Left ventricle myocardium inferior (tissue), 1 donor: ENCODE measurements around the gene PPME1. TPM values are rescaled to one million over a fixed set of nuclear protein-coding genes. Genes with fewer than 3 reads are reported as not detected.
"Not testable (repeated sequence)": the region's sequence is repeated elsewhere in the genome, so short reads cannot be mapped to it uniquely, and the experiment has no call there.

Experiments
- DNase-seq: peaks from one replicate; pipeline ENCODE4 v3.0.0-alpha.2; 2020
- H3K27ac ChIP-seq: fragments of 200-600 bp; replicated peaks from 2 replicates; pipeline ENCODE4 v1.8.0; 2021
- H3K27me3 ChIP-seq: fragments of 200-600 bp; 2 replicates; pipeline ENCODE4 v1.8.0; 2021; ENCODE audit warnings: low read depth
- H3K36me3 ChIP-seq: fragments of 200-600 bp; 2 replicates; pipeline ENCODE4 v1.8.0; 2021
- H3K4me1 ChIP-seq: fragments of 200-600 bp; 2 replicates; pipeline ENCODE4 v1.8.0; 2021
- H3K4me3 ChIP-seq: fragments of 200-600 bp; 2 replicates; pipeline ENCODE4 v1.8.0; 2021; ENCODE audit warnings: mild to moderate bottlenecking, moderate library complexity
- H3K9me3 ChIP-seq: fragments of 200-600 bp; replicated peaks from 2 replicates; pipeline ENCODE4 v1.8.0; 2021
- intact Hi-C: fragments of 100-400 bp; cut with micrococcal nuclease; formaldehyde crosslinking; loops from one replicate; pipeline ENCODE4 v1.11.0; 2022
- total RNA-seq: library from RNA; stranded (reverse); fragmentation: NEBNext Ultra II Directional; extraction: Animal tissue kit (Norgen Biotek cat#: 25700); gene quantifications from one replicate; pipeline ENCODE4 v1.2.1, GENCODE V29; 2021
- TF ChIP-seq, protein P1 (sequence below): fragments of 200-600 bp; IDR thresholded peaks from 2 replicates; pipeline ENCODE4 v1.8.0; 2021; ENCODE audit warnings: antibody characterized with exemption, mild to moderate bottlenecking, borderline replicate concordance
- donor health status: DM: no; HTN: yes; CAD: no; lungs with severe emphysema.

Gene PPME1
- total RNA-seq, 1 donor from 2014 or later, result 29.7 TPM

GRCh38 chr11:74139151-74139918 is 31.8 kb upstream of the PPME1 start:
- intact Hi-C loops, result no loop called here
- Histone ChIP-seq H3K9me3 (no peaks in the 10 kb centered on the region), H3K27ac (peak overlapping the region; percentile 70), H3K4me1 (peaks cover 29% of the 10 kb centered on the region), H3K4me3 (no peak overlapping the region), H3K36me3 (peaks cover 16% of the 10 kb centered on the region), H3K27me3 (no peaks in the 10 kb centered on the region)
- DNase-seq, result no peak
- TF ChIP-seq, protein P1, sequence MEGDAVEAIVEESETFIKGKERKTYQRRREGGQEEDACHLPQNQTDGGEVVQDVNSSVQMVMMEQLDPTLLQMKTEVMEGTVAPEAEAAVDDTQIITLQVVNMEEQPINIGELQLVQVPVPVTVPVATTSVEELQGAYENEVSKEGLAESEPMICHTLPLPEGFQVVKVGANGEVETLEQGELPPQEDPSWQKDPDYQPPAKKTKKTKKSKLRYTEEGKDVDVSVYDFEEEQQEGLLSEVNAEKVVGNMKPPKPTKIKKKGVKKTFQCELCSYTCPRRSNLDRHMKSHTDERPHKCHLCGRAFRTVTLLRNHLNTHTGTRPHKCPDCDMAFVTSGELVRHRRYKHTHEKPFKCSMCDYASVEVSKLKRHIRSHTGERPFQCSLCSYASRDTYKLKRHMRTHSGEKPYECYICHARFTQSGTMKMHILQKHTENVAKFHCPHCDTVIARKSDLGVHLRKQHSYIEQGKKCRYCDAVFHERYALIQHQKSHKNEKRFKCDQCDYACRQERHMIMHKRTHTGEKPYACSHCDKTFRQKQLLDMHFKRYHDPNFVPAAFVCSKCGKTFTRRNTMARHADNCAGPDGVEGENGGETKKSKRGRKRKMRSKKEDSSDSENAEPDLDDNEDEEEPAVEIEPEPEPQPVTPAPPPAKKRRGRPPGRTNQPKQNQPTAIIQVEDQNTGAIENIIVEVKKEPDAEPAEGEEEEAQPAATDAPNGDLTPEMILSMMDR, result no peak

DNA sequence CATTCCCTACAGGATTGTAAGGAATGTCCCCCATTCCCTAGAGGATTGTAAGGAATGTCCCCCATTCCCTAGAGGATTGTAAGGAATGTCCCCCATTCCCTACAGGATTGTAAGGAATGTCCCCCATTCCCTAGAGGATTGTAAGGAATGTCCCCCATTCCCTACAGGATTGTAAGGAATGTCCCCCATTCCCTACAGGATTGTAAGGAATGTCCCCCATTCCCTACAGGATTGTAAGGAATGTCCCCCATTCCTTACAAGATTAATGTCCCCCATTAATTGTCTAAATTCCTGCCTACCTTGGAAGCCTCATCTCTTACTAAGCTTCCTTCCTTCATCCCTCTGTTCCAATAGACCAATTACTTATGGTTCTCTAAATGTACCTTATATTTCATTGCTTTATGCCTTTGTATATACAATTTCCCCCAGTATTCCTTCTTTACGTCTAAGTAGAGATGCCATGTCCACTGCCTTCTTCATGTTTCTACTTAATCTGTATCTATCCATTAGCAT is 31.1 kb upstream of the PPME1 start:
- Histone ChIP-seq H3K27ac (peak overlapping the region; percentile 70), H3K36me3 (peaks cover 20% of the 10 kb centered on the region), H3K4me1 (peaks cover 29% of the 10 kb centered on the region)
- H3K4me3 ChIP-seq, DNase-seq, intact Hi-C loops, H3K9me3 ChIP-seq, H3K27me3 ChIP-seq: not testable (repeated sequence)

DNA sequence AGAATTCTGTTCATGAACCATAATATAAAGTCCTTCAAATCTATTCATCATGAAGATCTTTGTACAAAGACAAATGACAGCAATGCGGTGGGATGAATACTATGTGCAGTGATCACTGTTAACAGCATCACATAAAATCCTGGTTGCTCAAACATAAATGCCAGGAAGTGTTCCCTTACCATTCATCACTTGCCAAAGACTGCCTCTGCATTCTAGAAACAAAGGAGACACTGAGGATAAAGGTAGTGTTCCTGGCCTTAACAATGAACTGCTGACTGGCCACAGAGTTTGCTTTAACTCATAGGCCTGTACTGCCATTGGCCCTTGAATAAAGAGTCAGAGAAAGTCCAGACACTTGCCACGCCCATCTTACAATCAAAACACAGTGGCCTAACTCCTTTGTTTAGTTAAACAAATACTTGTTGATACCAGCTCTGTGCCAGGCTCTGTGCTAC is 29.8 kb upstream of the PPME1 start:
- H3K4me3 ChIP-seq, result no peak overlapping the region
- H3K4me1 ChIP-seq, result peaks cover 29% of the 10 kb centered on the region
- no peak overlapping the region for H3K27ac ChIP-seq
- no peaks in the 10 kb centered on the region for H3K27me3 ChIP-seq
- no peak for DNase-seq
- no peaks in the 10 kb centered on the region for H3K9me3 ChIP-seq
- intact Hi-C loops, result no loop called here
- H3K36me3 ChIP-seq, result peaks cover 11% of the 10 kb centered on the region
- TF ChIP-seq, protein P1, result no peak

GRCh38 chr11:74141908-74142307 is 29.2 kb upstream of the PPME1 start:
- H3K36me3 ChIP-seq, result peaks cover 7% of the 10 kb centered on the region
- H3K27me3 ChIP-seq, result no peaks in the 10 kb centered on the region
- peaks cover 29% of the 10 kb centered on the region for H3K4me1 ChIP-seq
- intact Hi-C loops, result no loop called here
- H3K4me3 ChIP-seq, result no peak overlapping the region
- no peak overlapping the region for H3K27ac ChIP-seq
- no peak for DNase-seq
- no peaks in the 10 kb centered on the region for H3K9me3 ChIP-seq
- TF ChIP-seq, protein P1, result no peak

GRCh38 chr11:74142624-74143023 is 28.5 kb upstream of the PPME1 start:
- Histone ChIP-seq H3K27ac (no peak overlapping the region), H3K4me1 (peaks cover 29% of the 10 kb centered on the region), H3K27me3 (no peaks in the 10 kb centered on the region), H3K36me3 (peaks cover 7% of the 10 kb centered on the region), H3K4me3 (no peak overlapping the region), H3K9me3 (no peaks in the 10 kb centered on the region)
- intact Hi-C loops, result no loop called here
- no peak for DNase-seq
- TF ChIP-seq, protein P1, result no peak

DNA sequence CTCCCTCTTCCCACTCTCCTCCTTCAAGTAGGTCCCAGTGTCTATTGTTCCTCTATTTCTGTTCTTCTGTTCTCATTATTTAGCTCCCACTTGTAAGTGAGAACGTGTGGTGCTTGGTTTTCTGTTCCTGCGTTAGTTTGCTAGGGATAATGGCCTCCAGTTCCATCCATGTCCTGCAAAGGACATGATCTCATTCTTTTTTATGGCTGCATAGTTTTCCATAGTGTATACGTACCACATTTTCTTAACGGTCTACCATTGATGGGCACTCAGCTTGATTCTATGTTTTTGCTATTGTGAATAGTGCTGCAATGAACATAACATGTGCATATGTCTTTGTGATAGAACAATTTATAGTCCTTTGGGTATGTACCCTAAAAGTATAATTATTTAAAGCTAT is 26.5 kb upstream of the PPME1 start:
- TF ChIP-seq, protein P1, result no peak
- Histone ChIP-seq H3K27me3 (no peaks in the 10 kb centered on the region), H3K27ac (no peak overlapping the region), H3K36me3 (peaks cover 7% of the 10 kb centered on the region), H3K4me1 (peaks cover 11% of the 10 kb centered on the region), H3K9me3 (no peaks in the 10 kb centered on the region), H3K4me3 (no peak overlapping the region)
- DNase-seq, result no peak
- intact Hi-C loops, result no loop called here
